ENCODE results near the gene PC.
"Not testable (repeated sequence)": the region's sequence is repeated elsewhere in the genome, so short reads cannot be mapped to it uniquely, and the experiment has no call there.

GRCh38 chr11:66824573-66824972 lies 133.6 kb downstream of the PC start:
- not testable (repeated sequence) for TF ChIP-seq POLR2A, EP300 (IDR thresholded peaks at IDR 0.05)

Data from ovary (tissue), 1 donor.